Fibroblast of villous mesenchyme (primary cell): ENCODE data around the gene HLA-F. TPM values are rescaled to one million over a fixed set of nuclear protein-coding genes. Genes with fewer than 3 reads are reported as not detected.

Experiments used
- DNase-seq: peaks from one replicate; pipeline ENCODE4 v3.0.0-alpha.2; 2010; ENCODE audit warnings: low read depth
- H3K4me3 ChIP-seq: 2 replicates; pipeline ENCODE4 v1.5.1; 2011; ENCODE audit warnings: low read depth, mild to moderate bottlenecking, low read length
- CTCF ChIP-seq: IDR thresholded peaks from 2 replicates; pipeline ENCODE4 v1.5.1; 2012; ENCODE audit warnings: low read depth, mild to moderate bottlenecking, low read length; ENCODE audit not compliant: insufficient read depth
- total RNA-seq: library from RNA; depleted of rRNA; stranded (reverse); fragments of >200 nt; gene quantifications from 2 replicates; pipeline ENCODE4 v1.2.3, GENCODE V29; 2012

Gene HLA-F
- total RNA-seq, 1 donor: 27.2 TPM

GRCh38 chr6:29728875-29729270 is 5.6 kb downstream of the HLA-F start:
- DNase-seq: no peak
- TF ChIP-seq CTCF: no peak
- no peak overlapping the region for H3K4me3 ChIP-seq

- no peak for DNase-seq
- TF ChIP-seq CTCF: no peak
- H3K4me3 ChIP-seq: no peak overlapping the region
Observed at GRCh38 chr6:29729774-29730328, 6.6 kb downstream of the HLA-F start.

GRCh38 chr6:29730575-29731126 is 7.4 kb downstream of the HLA-F start:
- no peak overlapping the region for H3K4me3 ChIP-seq
- no peak for DNase-seq
- TF ChIP-seq CTCF: no peak

GRCh38 chr6:29731281-29731680 is 8.0 kb downstream of the HLA-F start:
- no peak for TF ChIP-seq CTCF
- no peak for DNase-seq
- no peak overlapping the region for H3K4me3 ChIP-seq

GRCh38 chr6:29733057-29733456 is 9.8 kb downstream of the HLA-F start:
- no peak overlapping the region for H3K4me3 ChIP-seq
- DNase-seq: no peak
- no peak for TF ChIP-seq CTCF

GRCh38 chr6:29734046-29735018 is 11.1 kb downstream of the HLA-F start:
- no peak for TF ChIP-seq CTCF
- H3K4me3 ChIP-seq: no peak overlapping the region

More at GRCh38 chr6:29734046-29735018, 11.1 kb downstream of the HLA-F start:
- DNase-seq: no peak
